ENCODE measurements around the gene KAZALD1. TPM values are rescaled to one million over a fixed set of nuclear protein-coding genes. Genes with fewer than 3 reads are reported as not detected.

KAZALD1 gene
- total and polyA plus RNA-seq, 2 donors from 2014 or later = 9.7 to 9.8 TPM

DNA sequence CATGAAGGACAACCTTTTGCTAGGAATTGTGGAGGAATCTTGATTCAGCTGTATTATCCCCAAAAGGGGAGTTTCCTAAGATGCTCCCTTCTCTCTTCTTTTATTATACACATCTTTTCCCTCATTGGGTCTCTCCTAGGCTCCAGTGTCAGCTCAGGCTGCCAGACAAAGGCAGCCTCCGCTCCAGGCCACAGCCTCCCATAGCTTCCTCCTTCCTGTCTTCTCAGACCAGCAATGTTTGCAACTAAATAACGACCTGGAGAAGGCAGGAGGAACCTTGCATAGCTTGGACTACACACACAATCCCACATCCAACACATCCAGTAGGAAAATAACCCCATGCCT, 18.5 kb upstream of the KAZALD1 start:
- FAIRE-seq (no peak), DNase-seq (no peak)
- Histone ChIP-seq H3K36me3 (ENCODE audit: control insufficient read depth in 2 of 3, insufficient read depth in 3 of 3, low read length in 3 of 3) (peaks cover 0 to 2% (median 0%) of the 10 kb centered on the region in 3 donors), H3K4me1 (ENCODE audit: control insufficient read depth in 2 of 3, insufficient read depth in 2 of 3, low read depth in 1 of 3, low read length in 3 of 3) (peaks cover 9 to 13% (median 11%) of the 10 kb centered on the region in 3 donors), H3K27ac (ENCODE audit: low read depth in 2 of 2, low read length in 2 of 2) (peak overlapping the region; percentile 90), H3K4me3 (ENCODE audit: low read length in 3 of 3) (peak overlapping the region; percentile 65 to 83 (median 70)), H3K9ac (ENCODE audit: low read length in 3 of 3) (peak overlapping the region; percentile 70 to 93 (median 72)), H3K27me3 (ENCODE audit: control insufficient read depth, insufficient read depth, low read length) (peaks cover 9% of the 10 kb centered on the region), H3K9me3 (ENCODE audit: control insufficient read depth in 2 of 3, insufficient read depth in 1 of 3, low read length in 3 of 3) (no peaks in the 10 kb centered on the region)
- TF ChIP-seq, protein P1, sequence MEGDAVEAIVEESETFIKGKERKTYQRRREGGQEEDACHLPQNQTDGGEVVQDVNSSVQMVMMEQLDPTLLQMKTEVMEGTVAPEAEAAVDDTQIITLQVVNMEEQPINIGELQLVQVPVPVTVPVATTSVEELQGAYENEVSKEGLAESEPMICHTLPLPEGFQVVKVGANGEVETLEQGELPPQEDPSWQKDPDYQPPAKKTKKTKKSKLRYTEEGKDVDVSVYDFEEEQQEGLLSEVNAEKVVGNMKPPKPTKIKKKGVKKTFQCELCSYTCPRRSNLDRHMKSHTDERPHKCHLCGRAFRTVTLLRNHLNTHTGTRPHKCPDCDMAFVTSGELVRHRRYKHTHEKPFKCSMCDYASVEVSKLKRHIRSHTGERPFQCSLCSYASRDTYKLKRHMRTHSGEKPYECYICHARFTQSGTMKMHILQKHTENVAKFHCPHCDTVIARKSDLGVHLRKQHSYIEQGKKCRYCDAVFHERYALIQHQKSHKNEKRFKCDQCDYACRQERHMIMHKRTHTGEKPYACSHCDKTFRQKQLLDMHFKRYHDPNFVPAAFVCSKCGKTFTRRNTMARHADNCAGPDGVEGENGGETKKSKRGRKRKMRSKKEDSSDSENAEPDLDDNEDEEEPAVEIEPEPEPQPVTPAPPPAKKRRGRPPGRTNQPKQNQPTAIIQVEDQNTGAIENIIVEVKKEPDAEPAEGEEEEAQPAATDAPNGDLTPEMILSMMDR (IDR thresholded peaks at IDR 0.05; ENCODE audit: borderline replicate concordance, extremely low read depth, insufficient read depth) = no peak
- intact Hi-C loops (cut with DNase I) = no loop called here

DNA sequence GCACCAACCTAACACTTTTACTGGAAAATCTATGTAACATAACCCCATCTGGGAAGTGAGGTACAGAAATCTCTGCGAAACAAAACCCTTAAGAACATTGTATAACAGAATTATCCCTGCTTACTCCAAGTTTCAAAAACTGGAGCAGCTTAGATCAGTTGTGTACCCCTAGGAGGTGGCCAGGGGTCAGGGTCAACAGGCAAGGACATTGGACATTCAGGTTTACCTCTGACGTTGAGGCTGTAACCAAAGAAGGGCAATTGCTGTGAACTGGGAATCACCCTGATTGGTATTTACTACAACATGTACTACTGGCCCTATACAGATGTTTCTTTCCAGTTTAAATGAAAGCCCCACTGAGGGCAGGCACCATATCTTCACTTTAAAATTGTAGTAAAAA, 17.7 kb upstream of the KAZALD1 start:
- no peak for FAIRE-seq
- H3K9ac ChIP-seq (ENCODE audit: low read length in 3 of 3) = no peak overlapping the region
- H3K4me1 ChIP-seq (ENCODE audit: control insufficient read depth in 2 of 3, insufficient read depth in 2 of 3, low read depth in 1 of 3, low read length in 3 of 3) = peaks cover 9 to 13% (median 11%) of the 10 kb centered on the region in 3 donors
- DNase-seq = peak in 1 of 5 donors; percentile 19
- no peaks in the 10 kb centered on the region for H3K9me3 ChIP-seq (ENCODE audit: control insufficient read depth in 2 of 3, insufficient read depth in 1 of 3, low read length in 3 of 3)
- intact Hi-C loops (cut with DNase I) = no loop called here
- TF ChIP-seq, protein P1 (IDR thresholded peaks at IDR 0.05; ENCODE audit: borderline replicate concordance, extremely low read depth, insufficient read depth) = no peak
- peaks cover 0 to 2% (median 0%) of the 10 kb centered on the region in 3 donors for H3K36me3 ChIP-seq (ENCODE audit: control insufficient read depth in 2 of 3, insufficient read depth in 3 of 3, low read length in 3 of 3)
- H3K27ac ChIP-seq (ENCODE audit: low read depth in 2 of 2, low read length in 2 of 2) = no peak overlapping the region
- H3K27me3 ChIP-seq (ENCODE audit: control insufficient read depth, insufficient read depth, low read length) = peaks cover 16% of the 10 kb centered on the region
- H3K4me3 ChIP-seq (ENCODE audit: low read length in 3 of 3) = no peak overlapping the region

DNA sequence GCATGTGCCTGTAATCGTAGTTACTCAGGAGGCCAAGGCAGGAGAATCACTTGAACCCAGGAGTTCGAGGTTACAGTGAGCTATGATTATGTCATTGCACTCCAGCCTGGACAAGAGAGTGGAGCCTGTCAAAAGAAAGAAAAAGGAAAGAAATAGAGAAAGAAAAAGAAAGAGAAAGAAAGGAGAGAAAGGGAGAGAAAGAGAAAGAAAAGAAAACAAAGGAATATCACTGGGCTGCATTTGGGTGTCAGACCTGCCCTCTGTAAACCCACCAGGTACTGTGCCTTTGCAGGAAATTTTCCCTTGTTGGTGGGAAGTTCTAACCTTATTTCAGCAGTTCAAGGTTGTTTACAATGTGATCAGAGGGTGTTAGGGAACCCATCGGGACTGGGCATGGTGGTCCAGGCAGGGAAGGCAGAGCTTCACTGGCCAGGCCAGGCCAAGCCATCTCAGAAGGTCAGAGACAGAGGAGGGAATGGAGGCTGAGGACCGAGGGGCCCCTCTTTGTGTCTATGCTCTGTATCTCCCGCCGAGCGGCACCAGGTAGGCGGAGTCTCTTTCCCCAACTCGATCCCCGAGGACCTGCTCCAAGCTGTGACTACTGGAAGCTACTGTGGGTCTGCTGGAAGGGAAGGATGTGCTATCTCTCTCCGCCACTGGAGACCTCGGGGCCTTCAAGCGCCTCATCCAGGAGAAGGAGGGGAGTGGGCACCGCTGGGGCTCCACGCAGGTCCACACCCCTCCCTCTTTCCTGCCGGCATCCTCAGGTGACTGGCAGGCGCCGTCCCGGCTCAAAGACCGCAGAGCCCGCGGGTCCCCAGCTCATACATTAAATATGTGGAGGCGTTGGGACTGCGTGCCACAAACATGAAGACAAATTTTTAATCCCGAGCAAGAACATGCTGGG, 15.2 kb upstream of the KAZALD1 start:
- peaks cover 6 to 13% (median 9%) of the 10 kb centered on the region in 3 donors for H3K4me1 ChIP-seq (ENCODE audit: control insufficient read depth in 2 of 3, insufficient read depth in 2 of 3, low read depth in 1 of 3, low read length in 3 of 3)

More for the DNA sequence above, 15.2 kb upstream of the KAZALD1 start:
- intact Hi-C loops (cut with DNase I) = no loop called here
- TF ChIP-seq, protein P1 (IDR thresholded peaks at IDR 0.05; ENCODE audit: borderline replicate concordance, extremely low read depth, insufficient read depth) = no peak
- Histone ChIP-seq H3K27ac (ENCODE audit: low read depth in 2 of 2, low read length in 2 of 2) (no peak overlapping the region), H3K9me3 (ENCODE audit: control insufficient read depth in 2 of 3, insufficient read depth in 1 of 3, low read length in 3 of 3) (no peaks in the 10 kb centered on the region), H3K4me3 (ENCODE audit: low read length in 3 of 3) (no peak overlapping the region), H3K36me3 (ENCODE audit: control insufficient read depth in 2 of 3, insufficient read depth in 3 of 3, low read length in 3 of 3) (no peaks in the 10 kb centered on the region), H3K27me3 (ENCODE audit: control insufficient read depth, insufficient read depth, low read length) (peaks cover 30% of the 10 kb centered on the region), H3K9ac (ENCODE audit: low read length in 3 of 3) (no peak overlapping the region)
- no peak for FAIRE-seq
- DNase-seq = peak; percentile 37 to 72 (median 39)

Data from kidney (tissue), 14 donors.